Measurements from ENCODE around the gene HNRNPA1. TPM values are rescaled to one million over a fixed set of nuclear protein-coding genes. Genes with fewer than 3 reads are reported as not detected.
"Not testable (repeated sequence)": the region's sequence is repeated elsewhere in the genome, so short reads cannot be mapped to it uniquely, and the experiment has no call there.

HNRNPA1 gene
- total RNA-seq, 1 donor from 2014 or later = 819 TPM

GRCh38 chr12:54273981-54274380 is 6.5 kb upstream of the HNRNPA1 start:
- TF ChIP-seq CTCF (IDR thresholded peaks at IDR 0.05) = no peak
- Mint-ChIP-seq H3K4me1 (ENCODE audit: unreplicated experiment) (peaks cover 30% of the 10 kb centered on the region), H3K36me3 (ENCODE audit: unreplicated experiment) (peaks cover 4% of the 10 kb centered on the region), H3K27me3 (ENCODE audit: unreplicated experiment) (no peaks in the 10 kb centered on the region), H3K4me3 (ENCODE audit: unreplicated experiment) (no peak overlapping the region), H3K27ac (ENCODE audit: unreplicated experiment) (peak overlapping the region; percentile 61), H3K9me3 (ENCODE audit: unreplicated experiment) (no peaks in the 10 kb centered on the region)
- no peak for DNase-seq (ENCODE audit: extremely low spot score, unreplicated experiment)

- no peak overlapping the region for H3K4me3 Mint-ChIP-seq (ENCODE audit: unreplicated experiment)
- no peaks in the 10 kb centered on the region for H3K9me3 Mint-ChIP-seq (ENCODE audit: unreplicated experiment)
- peaks cover 6% of the 10 kb centered on the region for H3K36me3 Mint-ChIP-seq (ENCODE audit: unreplicated experiment)
- TF ChIP-seq CTCF (IDR thresholded peaks at IDR 0.05) = no peak
- DNase-seq (ENCODE audit: extremely low spot score, unreplicated experiment) = no peak
- no peaks in the 10 kb centered on the region for H3K27me3 Mint-ChIP-seq (ENCODE audit: unreplicated experiment)
- H3K27ac Mint-ChIP-seq (ENCODE audit: unreplicated experiment) = peak overlapping the region; percentile 36
- H3K4me1 Mint-ChIP-seq (ENCODE audit: unreplicated experiment) = peaks cover 31% of the 10 kb centered on the region
These were observed 4.2 kb upstream of the HNRNPA1 start for GRCh38 chr12:54276368-54276767.

- TF ChIP-seq CTCF (IDR thresholded peaks at IDR 0.05) = no peak
- no peaks in the 10 kb centered on the region for H3K9me3 Mint-ChIP-seq (ENCODE audit: unreplicated experiment)
- H3K4me1 Mint-ChIP-seq (ENCODE audit: unreplicated experiment) = peaks cover 46% of the 10 kb centered on the region
- H3K4me3 Mint-ChIP-seq (ENCODE audit: unreplicated experiment) = no peak overlapping the region
- H3K27me3 Mint-ChIP-seq (ENCODE audit: unreplicated experiment) = no peaks in the 10 kb centered on the region
- DNase-seq (ENCODE audit: extremely low spot score, unreplicated experiment) = no peak
- peaks cover 21% of the 10 kb centered on the region for H3K36me3 Mint-ChIP-seq (ENCODE audit: unreplicated experiment)
- no peak overlapping the region for H3K27ac Mint-ChIP-seq (ENCODE audit: unreplicated experiment)
These were observed 2.7 kb upstream of the HNRNPA1 start for GRCh38 chr12:54277823-54278276.

GRCh38 chr12:54279227-54279631 is 1.3 kb upstream of the HNRNPA1 start:
- DNase-seq (ENCODE audit: extremely low spot score, unreplicated experiment) = no peak
- peaks cover 52% of the 10 kb centered on the region for H3K4me1 Mint-ChIP-seq (ENCODE audit: unreplicated experiment)
- no peaks in the 10 kb centered on the region for H3K9me3 Mint-ChIP-seq (ENCODE audit: unreplicated experiment)
- H3K27me3 Mint-ChIP-seq (ENCODE audit: unreplicated experiment) = no peaks in the 10 kb centered on the region
- TF ChIP-seq CTCF (IDR thresholded peaks at IDR 0.05) = no peak
- H3K36me3 Mint-ChIP-seq (ENCODE audit: unreplicated experiment) = peaks cover 31% of the 10 kb centered on the region
- no peak overlapping the region for H3K4me3 Mint-ChIP-seq (ENCODE audit: unreplicated experiment)
- H3K27ac Mint-ChIP-seq (ENCODE audit: unreplicated experiment) = no peak overlapping the region

- Mint-ChIP-seq H3K4me3 (ENCODE audit: unreplicated experiment) (no peak within 1 kb of the TSS), H3K9me3 (ENCODE audit: unreplicated experiment) (no peaks in the 10 kb centered on the region), H3K36me3 (ENCODE audit: unreplicated experiment) (peaks cover 33% of the 10 kb centered on the region), H3K27ac (ENCODE audit: unreplicated experiment) (no peak within 1 kb of the TSS), H3K27me3 (ENCODE audit: unreplicated experiment) (no peaks in the 10 kb centered on the region), H3K4me1 (ENCODE audit: unreplicated experiment) (peaks cover 55% of the 10 kb centered on the region)
- TF ChIP-seq CTCF (IDR thresholded peaks at IDR 0.05) = no peak
- peak; percentile 100 for DNase-seq (ENCODE audit: extremely low spot score, unreplicated experiment)
These were observed 676 bp upstream of the HNRNPA1 start, which contains the start of gene CBX5 for GRCh38 chr12:54279632-54280467. CBX5 (minus strand) TSS chr12:54280122; CDS start chr12:54257650, 22,472 bp downstream.

- H3K4me1 Mint-ChIP-seq (ENCODE audit: unreplicated experiment) = peaks cover 66% of the 10 kb centered on the region
- H3K4me3 Mint-ChIP-seq (ENCODE audit: unreplicated experiment) = not testable (repeated sequence)
These were observed 724 bp downstream of the HNRNPA1 start for GRCh38 chr12:54281261-54281638.

GRCh38 chr12:54281694-54282093 is 1.2 kb downstream of the HNRNPA1 start:
- DNase-seq (ENCODE audit: extremely low spot score, unreplicated experiment); H3K27me3 Mint-ChIP-seq (ENCODE audit: unreplicated experiment); H3K9me3 Mint-ChIP-seq (ENCODE audit: unreplicated experiment); H3K4me3 Mint-ChIP-seq (ENCODE audit: unreplicated experiment); H3K27ac Mint-ChIP-seq (ENCODE audit: unreplicated experiment): not testable (repeated sequence)
- H3K36me3 Mint-ChIP-seq (ENCODE audit: unreplicated experiment) = peaks cover 47% of the 10 kb centered on the region
- H3K4me1 Mint-ChIP-seq (ENCODE audit: unreplicated experiment) = peaks cover 63% of the 10 kb centered on the region

More at GRCh38 chr12:54281261-54281638, 724 bp downstream of the HNRNPA1 start:
- DNase-seq (ENCODE audit: extremely low spot score, unreplicated experiment); H3K9me3 Mint-ChIP-seq (ENCODE audit: unreplicated experiment); H3K27ac Mint-ChIP-seq (ENCODE audit: unreplicated experiment); H3K27me3 Mint-ChIP-seq (ENCODE audit: unreplicated experiment): not testable (repeated sequence)
- H3K36me3 Mint-ChIP-seq (ENCODE audit: unreplicated experiment) = peaks cover 43% of the 10 kb centered on the region

Data from osteocyte (in vitro differentiated cells).